CD14-positive monocyte (primary cell): ENCODE data around the gene UQCC2. TPM values are rescaled to one million over a fixed set of nuclear protein-coding genes. Genes with fewer than 3 reads are reported as not detected.

Experiments
- DNase-seq, 3 donors: peaks; one replicate each; pipeline ENCODE4 v3.0.0-alpha.2; 2011 to 2022
- H2AFZ ChIP-seq: 2 replicates; pipeline ENCODE4 v1.6.0; 2012; ENCODE audit warnings: mild to moderate bottlenecking, low read depth, low read length, inconsistent platforms; ENCODE audit not compliant: insufficient read depth, poor library complexity, severe bottlenecking
- H3K27ac ChIP-seq, 2 donors: 1 replicate in 1 of 2; 2 replicates in 1 of 2; pipeline ENCODE4 v1.5.1; 2012 to 2013; ENCODE audit warnings: low read length in 2 of 2, control low read depth in 1 of 2, inconsistent platforms in 1 of 2, low read depth in 1 of 2, mild to moderate bottlenecking in 1 of 2
- H3K27me3 ChIP-seq, 2 donors: one replicate each; pipeline versions ENCODE4 v1.6.0 to v1.6.1; 2011 to 2013; ENCODE audit warnings: low read length in 2 of 2; ENCODE audit not compliant: control insufficient read depth in 2 of 2, insufficient read depth in 2 of 2
- H3K36me3 ChIP-seq, 2 donors: replicated peaks in 1 of 2; 1 replicate in 1 of 2; 2 replicates in 1 of 2; pipeline versions ENCODE4 v1.5.1 to v1.6.1; 2012 to 2013; ENCODE audit warnings: low read length in 2 of 2, control low read depth in 1 of 2, inconsistent platforms in 1 of 2, mild to moderate bottlenecking in 1 of 2; ENCODE audit not compliant: insufficient read depth in 2 of 2, control insufficient read depth in 1 of 2
- H3K4me1 ChIP-seq, 2 donors: 1 replicate in 1 of 2; 2 replicates in 1 of 2; pipeline versions ENCODE4 v1.5.1 to v1.6.1; 2012 to 2013; ENCODE audit warnings: low read length in 2 of 2, control low read depth in 1 of 2, inconsistent platforms in 1 of 2, mild to moderate bottlenecking in 1 of 2, moderate library complexity in 1 of 2; ENCODE audit not compliant: insufficient read depth in 2 of 2, control insufficient read depth in 1 of 2
- H3K4me2 ChIP-seq: replicated peaks from 2 replicates; pipeline ENCODE3; 2012; ENCODE audit warnings: low read length, moderate library complexity, mild to moderate bottlenecking; ENCODE audit not compliant: poor library complexity, severe bottlenecking; ENCODE audit errors: extremely low read depth
- H3K4me3 ChIP-seq, 3 experiments: fragments of 200-600 bp in 1 of 3; sonication (generic) in 1 of 3; replicated peaks in 1 of 3; 1 replicate in 2 of 3; 2 replicates in 1 of 3; pipeline ENCODE4 v1.5.1; 2011 to 2013; ENCODE audit warnings: low read length in 3 of 3, mild to moderate bottlenecking in 3 of 3, control low read depth in 2 of 3, low read depth in 2 of 3, inconsistent platforms in 1 of 3, moderate library complexity in 1 of 3
- H3K79me2 ChIP-seq: 2 replicates; pipeline ENCODE4 v1.6.0; 2012; ENCODE audit warnings: mild to moderate bottlenecking, control low read depth, inconsistent platforms, low read length, moderate library complexity; ENCODE audit not compliant: insufficient read depth
- H3K9ac ChIP-seq: 2 replicates; pipeline ENCODE4 v1.6.0; 2017; ENCODE audit warnings: low read length, mild to moderate bottlenecking; ENCODE audit not compliant: insufficient read depth, poor library complexity, severe bottlenecking
- H3K9me3 ChIP-seq, 2 donors: replicated peaks in 1 of 2; 1 replicate in 1 of 2; 2 replicates in 1 of 2; pipeline versions ENCODE4 v1.5.1 to v1.6.1; 2012 to 2013; ENCODE audit warnings: low read length in 2 of 2, control low read depth in 1 of 2; ENCODE audit not compliant: control insufficient read depth in 1 of 2, insufficient read depth in 1 of 2
- H4K20me1 ChIP-seq: 2 replicates; pipeline ENCODE4 v1.6.0; 2012; ENCODE audit warnings: mild to moderate bottlenecking, low read length, control low read depth, moderate library complexity; ENCODE audit not compliant: insufficient read depth
- H3K27ac Mint-ChIP-seq, 7 donors: one replicate each; pipeline ENCODE4 v1.8.0; 2020; ENCODE audit warnings: mild to moderate bottlenecking in 7 of 7, mixed read lengths in 7 of 7, moderate library complexity in 6 of 7, inconsistent platforms in 2 of 7
- H3K27me3 Mint-ChIP-seq, 3 donors: one replicate each; pipeline ENCODE4 v1.8.0; 2021 to 2022; ENCODE audit warnings: low read depth in 3 of 3, mild to moderate bottlenecking in 3 of 3, mixed read lengths in 3 of 3, moderate library complexity in 3 of 3, inconsistent platforms in 1 of 3
- H3K36me3 Mint-ChIP-seq, 2 donors: one replicate each; pipeline ENCODE4 v1.8.0; 2020; ENCODE audit warnings: mixed read lengths in 2 of 2, inconsistent platforms in 1 of 2, mild to moderate bottlenecking in 1 of 2
- H3K4me1 Mint-ChIP-seq: one replicate; pipeline ENCODE4 v1.8.0; 2020; ENCODE audit warnings: mild to moderate bottlenecking, mixed read lengths
- H3K4me3 Mint-ChIP-seq, 2 donors: one replicate each; pipeline ENCODE4 v1.8.0; 2020; ENCODE audit warnings: mild to moderate bottlenecking in 2 of 2, mixed read lengths in 2 of 2, moderate library complexity in 1 of 2
- H3K9me3 Mint-ChIP-seq, 7 donors: one replicate each; pipeline ENCODE4 v1.8.0; 2020 to 2022; ENCODE audit warnings: mixed read lengths in 7 of 7, mild to moderate bottlenecking in 6 of 7, moderate library complexity in 6 of 7, inconsistent platforms in 2 of 7
- WGBS: methylation state at CpG from one replicate; pipeline ENCODE4 v1.1.5; 2013; ENCODE audit warnings: missing lambda C conversion rate; ENCODE audit not compliant: insufficient coverage; 5-methylcytosine and 5-hydroxymethylcytosine counted together
- intact Hi-C, 2 donors: fragments of 100-400 bp; cut with micrococcal nuclease; formaldehyde crosslinking; loops; one replicate each; pipeline versions ENCODE4 v1.15.0 to v1.15.1; 2023
- polyA plus RNA-seq, 3 donors: library from polyadenylated mRNA; depleted of rRNA in 1 of 3; unstranded in 2 of 3; stranded (reverse) in 1 of 3; fragments of 300-500 nt in 2 of 3; fragments of >200 nt in 1 of 3; fragmentation: Illumina TruSeq in 2 of 3; gene quantifications; 1 replicate in 2 of 3; 2 replicates in 1 of 3; pipeline ENCODE4 v1.2.3, GENCODE V29; 2012 to 2021
- TF ChIP-seq, protein P1 (sequence below): fragments of 200-600 bp; IDR thresholded peaks from one replicate; pipeline ENCODE4 v1.8.0; 2022; ENCODE audit warnings: antibody characterized with exemption, mild to moderate bottlenecking

The UQCC2 gene
- polyA plus RNA-seq, 3 donors: 10.3 to 39.3 (median 37.2) TPM

DNA sequence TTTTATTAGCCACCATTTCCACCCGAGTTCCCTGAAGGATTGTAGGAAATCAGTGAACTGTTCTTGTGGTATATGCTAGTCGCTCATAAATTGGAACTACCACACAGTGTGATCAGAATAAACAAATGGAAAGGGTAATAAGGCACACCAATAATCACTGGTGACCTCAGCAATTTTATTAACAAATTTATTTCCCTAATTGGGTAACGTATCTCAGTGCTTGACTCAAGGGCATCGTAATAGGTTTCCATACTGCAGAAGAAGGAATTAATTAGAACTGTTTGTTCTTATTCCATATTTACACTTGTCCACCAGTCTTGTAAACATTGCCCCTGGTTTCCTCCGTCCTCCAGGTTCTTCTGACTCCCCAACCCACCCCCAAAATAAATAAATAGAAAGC lies 10.0 kb upstream of the UQCC2 start:
- Mint-ChIP-seq H3K27ac (no peak overlapping the region), H3K27me3 (peaks cover 8 to 20% (median 16%) of the 10 kb centered on the region in 3 donors), H3K9me3 (peaks cover 0 to 2% (median 0%) of the 10 kb centered on the region in 7 donors), H3K36me3 (no peaks in the 10 kb centered on the region), H3K4me1 (no peaks in the 10 kb centered on the region), H3K4me3 (no peak overlapping the region)
- Histone ChIP-seq H3K4me1 (no peaks in the 10 kb centered on the region), H3K9me3 (no peaks in the 10 kb centered on the region), H3K79me2 (no peaks in the 10 kb centered on the region), H2AFZ (no peak overlapping the region), H3K36me3 (no peaks in the 10 kb centered on the region), H3K27ac (no peak overlapping the region), H3K4me2 (no peak overlapping the region), H3K27me3 (peaks cover 0 to 6% of the 10 kb centered on the region in 2 donors), H3K4me3 (no peak overlapping the region), H4K20me1 (no peaks in the 10 kb centered on the region), H3K9ac (no peak overlapping the region)
- DNase-seq: no peak
- WGBS: no CpG with 5 or more reads among the region's 5 CpGs
- intact Hi-C loops: no loop called here
- TF ChIP-seq, protein P1, sequence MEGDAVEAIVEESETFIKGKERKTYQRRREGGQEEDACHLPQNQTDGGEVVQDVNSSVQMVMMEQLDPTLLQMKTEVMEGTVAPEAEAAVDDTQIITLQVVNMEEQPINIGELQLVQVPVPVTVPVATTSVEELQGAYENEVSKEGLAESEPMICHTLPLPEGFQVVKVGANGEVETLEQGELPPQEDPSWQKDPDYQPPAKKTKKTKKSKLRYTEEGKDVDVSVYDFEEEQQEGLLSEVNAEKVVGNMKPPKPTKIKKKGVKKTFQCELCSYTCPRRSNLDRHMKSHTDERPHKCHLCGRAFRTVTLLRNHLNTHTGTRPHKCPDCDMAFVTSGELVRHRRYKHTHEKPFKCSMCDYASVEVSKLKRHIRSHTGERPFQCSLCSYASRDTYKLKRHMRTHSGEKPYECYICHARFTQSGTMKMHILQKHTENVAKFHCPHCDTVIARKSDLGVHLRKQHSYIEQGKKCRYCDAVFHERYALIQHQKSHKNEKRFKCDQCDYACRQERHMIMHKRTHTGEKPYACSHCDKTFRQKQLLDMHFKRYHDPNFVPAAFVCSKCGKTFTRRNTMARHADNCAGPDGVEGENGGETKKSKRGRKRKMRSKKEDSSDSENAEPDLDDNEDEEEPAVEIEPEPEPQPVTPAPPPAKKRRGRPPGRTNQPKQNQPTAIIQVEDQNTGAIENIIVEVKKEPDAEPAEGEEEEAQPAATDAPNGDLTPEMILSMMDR: no peak

DNA sequence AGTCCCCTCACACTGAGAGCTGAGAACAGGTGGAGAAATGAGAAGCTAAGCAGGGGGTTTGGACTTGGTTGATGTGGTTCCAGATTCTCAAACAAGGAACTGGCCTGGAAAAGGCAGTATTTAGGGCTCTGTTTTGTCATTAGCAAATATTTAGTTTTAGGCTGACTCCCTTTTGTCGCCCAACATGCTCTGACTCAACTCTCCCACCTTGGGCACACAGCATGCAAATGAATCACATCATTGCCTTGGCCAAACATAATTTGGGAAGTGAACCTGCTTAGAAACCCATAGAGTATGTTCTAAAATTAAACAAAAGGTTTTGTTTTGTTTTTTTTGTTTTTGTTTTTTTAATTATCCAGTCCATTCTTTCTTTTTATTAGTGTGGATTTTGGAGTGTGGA lies 9.5 kb upstream of the UQCC2 start:
- Mint-ChIP-seq H3K9me3 (peaks cover 0 to 2% (median 0%) of the 10 kb centered on the region in 7 donors), H3K27ac (no peak overlapping the region), H3K4me3 (no peak overlapping the region), H3K27me3 (peaks cover 8 to 20% (median 16%) of the 10 kb centered on the region in 3 donors), H3K4me1 (no peaks in the 10 kb centered on the region), H3K36me3 (no peaks in the 10 kb centered on the region)
- intact Hi-C loops: no loop called here
- Histone ChIP-seq H3K79me2 (no peaks in the 10 kb centered on the region), H3K27me3 (peaks cover 0 to 6% of the 10 kb centered on the region in 2 donors), H2AFZ (no peak overlapping the region), H3K9me3 (no peaks in the 10 kb centered on the region), H3K4me3 (no peak overlapping the region), H3K4me2 (no peak overlapping the region), H4K20me1 (no peaks in the 10 kb centered on the region), H3K4me1 (no peaks in the 10 kb centered on the region), H3K27ac (no peak overlapping the region), H3K9ac (no peak overlapping the region), H3K36me3 (no peaks in the 10 kb centered on the region)
- no CpG with 5 or more reads among the region's 1 CpG for WGBS
- TF ChIP-seq, protein P1: no peak
- DNase-seq: peak in 1 of 3 donors; percentile 18
